GM13976 (cell line): ENCODE measurements around the gene GSTA4.
"Not testable (repeated sequence)": the region's sequence is repeated elsewhere in the genome, so short reads cannot be mapped to it uniquely, and the experiment has no call there.

ENCODE experiments used
- DNase-seq: peaks from one replicate; pipeline ENCODE4 v3.0.0; 2012; ENCODE audit warnings: low spot score
- in situ Hi-C: fragments of 300-500 bp; cut with MboI; formaldehyde crosslinking; loops from one replicate; pipeline ENCODE4 v1.12.0; 2022; ENCODE audit warnings: low sequenced_read_pairs, mixed read lengths, inconsistent platforms; ENCODE audit not compliant: unreplicated experiment
- TF ChIP-seq, protein P1 (sequence below): IDR thresholded peaks from 2 replicates; pipeline ENCODE4 v1.5.1; 2012; ENCODE audit warnings: borderline replicate concordance, mild to moderate bottlenecking; ENCODE audit not compliant: insufficient read depth; ENCODE audit errors: extremely low read depth, missing control alignments, control extremely low read depth

Gene GSTA4

DNA sequence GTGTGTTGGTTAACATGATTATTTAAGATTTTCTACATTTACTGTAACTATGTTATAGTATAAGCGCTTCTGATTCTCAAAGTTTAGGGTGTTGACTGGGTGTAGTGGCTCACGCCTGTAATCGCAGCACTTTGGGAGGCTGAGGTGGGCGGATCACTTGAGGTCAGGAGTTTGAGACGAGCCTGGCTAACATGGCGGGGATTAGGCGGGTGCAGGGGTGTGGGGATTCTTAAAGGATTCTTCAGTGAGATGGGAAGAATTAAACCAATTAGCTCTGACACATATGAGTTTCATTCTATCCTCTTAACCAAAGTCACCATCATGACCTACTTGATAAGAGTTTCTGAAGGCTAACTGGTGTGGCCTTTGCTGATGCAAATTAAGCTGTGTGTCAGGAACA lies 39.2 kb downstream of the GSTA4 start:
- in situ Hi-C loops: no loop called here
- no peak for DNase-seq
- TF ChIP-seq, protein P1, sequence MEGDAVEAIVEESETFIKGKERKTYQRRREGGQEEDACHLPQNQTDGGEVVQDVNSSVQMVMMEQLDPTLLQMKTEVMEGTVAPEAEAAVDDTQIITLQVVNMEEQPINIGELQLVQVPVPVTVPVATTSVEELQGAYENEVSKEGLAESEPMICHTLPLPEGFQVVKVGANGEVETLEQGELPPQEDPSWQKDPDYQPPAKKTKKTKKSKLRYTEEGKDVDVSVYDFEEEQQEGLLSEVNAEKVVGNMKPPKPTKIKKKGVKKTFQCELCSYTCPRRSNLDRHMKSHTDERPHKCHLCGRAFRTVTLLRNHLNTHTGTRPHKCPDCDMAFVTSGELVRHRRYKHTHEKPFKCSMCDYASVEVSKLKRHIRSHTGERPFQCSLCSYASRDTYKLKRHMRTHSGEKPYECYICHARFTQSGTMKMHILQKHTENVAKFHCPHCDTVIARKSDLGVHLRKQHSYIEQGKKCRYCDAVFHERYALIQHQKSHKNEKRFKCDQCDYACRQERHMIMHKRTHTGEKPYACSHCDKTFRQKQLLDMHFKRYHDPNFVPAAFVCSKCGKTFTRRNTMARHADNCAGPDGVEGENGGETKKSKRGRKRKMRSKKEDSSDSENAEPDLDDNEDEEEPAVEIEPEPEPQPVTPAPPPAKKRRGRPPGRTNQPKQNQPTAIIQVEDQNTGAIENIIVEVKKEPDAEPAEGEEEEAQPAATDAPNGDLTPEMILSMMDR: no peak

DNA sequence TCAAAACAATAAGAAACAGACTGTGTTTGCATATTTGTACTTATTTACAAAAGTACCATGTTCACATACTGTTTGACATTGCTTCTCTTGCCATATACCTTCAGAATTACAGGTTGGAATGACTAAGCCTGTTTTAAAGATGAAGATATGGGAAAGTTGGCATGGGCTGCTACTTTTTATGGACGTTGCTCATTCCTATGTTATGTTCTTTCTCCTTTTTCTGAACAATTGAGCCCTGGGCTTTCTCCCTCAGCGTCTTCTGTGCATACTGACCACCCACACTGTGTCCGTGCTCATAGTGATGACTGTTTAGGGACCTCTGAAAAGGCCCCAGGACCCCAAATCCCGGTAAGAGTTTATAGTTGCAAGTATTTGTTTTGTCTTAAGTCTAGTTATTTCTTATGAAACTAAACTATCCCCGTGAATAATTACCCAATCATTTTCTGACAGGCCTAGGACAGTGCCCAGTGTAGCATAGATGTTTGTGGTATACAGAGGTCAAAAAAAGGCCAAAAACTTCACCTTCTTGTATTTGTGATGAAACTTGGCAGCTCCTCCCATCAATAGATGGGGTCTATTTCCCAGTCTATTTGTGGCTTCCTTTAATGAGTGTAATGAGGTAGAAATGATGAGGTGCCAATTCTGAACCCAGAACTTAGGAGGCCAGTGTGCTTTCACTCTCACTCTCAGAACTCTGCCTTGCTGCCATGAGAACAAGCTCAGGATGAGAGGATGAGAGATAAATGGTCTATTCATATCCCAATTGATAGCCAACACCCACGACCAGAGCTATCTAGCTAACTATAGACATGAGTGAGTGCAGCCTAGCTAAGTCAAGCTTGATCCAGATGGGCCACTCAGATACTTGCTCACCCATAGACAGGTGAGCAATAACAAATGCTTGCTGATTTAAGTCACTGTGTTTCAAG lies 40.9 kb downstream of the GSTA4 start:
- TF ChIP-seq, protein P1: no peak
- in situ Hi-C loops: no loop called here
- no peak for DNase-seq

DNA sequence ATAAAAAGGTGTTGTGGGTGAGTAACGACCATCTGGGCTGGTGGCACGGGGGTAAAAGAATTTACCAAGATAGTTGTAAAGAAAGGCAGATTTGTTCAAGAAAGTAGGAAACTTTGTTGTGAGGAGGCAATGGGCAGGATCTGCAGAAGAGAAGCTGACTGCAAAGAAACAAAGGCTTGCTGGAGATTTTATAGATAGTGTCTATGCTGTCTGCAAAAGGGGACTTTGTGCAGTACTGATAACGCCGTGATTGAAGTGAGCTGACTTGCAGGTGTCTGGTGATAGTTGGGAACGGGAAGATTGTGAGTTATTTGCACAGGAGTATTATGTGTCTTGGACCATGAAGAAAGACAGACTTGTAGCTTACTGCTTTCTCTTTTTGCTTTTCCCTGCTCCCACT lies 48.8 kb downstream of the GSTA4 start:
- DNase-seq: no peak
- in situ Hi-C loops: no loop called here
- TF ChIP-seq, protein P1: no peak

DNA sequence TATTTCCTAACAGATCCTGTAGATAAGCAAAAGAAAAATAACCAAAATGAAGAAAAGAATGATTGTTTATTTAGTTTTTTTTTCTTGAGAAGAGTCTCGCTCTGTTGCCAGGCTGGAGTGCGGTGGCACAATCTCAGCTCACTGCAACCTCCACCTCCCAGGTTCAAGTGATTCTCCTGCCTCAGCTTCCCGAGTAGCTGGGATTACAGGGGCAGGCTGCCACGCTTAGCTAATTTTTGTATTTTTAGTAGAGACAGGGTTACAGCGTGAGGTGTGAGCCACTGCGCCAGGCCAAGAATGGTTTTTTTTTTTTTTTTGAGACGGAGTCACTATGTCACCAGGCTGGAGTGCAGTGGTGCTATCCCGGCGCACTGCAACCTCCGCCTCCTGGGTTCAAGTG lies 52.3 kb downstream of the GSTA4 start:
- in situ Hi-C loops, DNase-seq: not testable (repeated sequence)

DNA sequence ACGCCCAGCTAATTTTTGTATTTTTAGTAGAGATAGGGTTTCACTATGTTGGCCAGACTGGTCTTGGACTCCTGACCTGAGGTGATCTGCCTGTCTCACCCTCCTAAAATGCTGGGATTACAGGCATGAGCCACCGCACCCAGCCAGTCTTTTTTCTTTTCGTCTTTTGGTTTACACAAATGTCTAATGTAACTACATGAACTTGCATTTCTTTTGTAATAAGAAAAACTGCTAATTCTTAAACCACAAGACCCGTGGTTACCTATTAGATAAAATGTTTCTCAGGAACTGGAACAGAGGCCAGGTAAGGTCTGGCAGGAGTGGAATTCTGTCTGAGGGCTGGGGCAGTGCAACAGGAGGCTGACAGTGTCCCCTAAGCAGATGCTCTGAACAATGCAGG lies 52.9 kb downstream of the GSTA4 start:
- TF ChIP-seq, protein P1: no peak
- DNase-seq: no peak
- in situ Hi-C loops: no loop called here

DNA sequence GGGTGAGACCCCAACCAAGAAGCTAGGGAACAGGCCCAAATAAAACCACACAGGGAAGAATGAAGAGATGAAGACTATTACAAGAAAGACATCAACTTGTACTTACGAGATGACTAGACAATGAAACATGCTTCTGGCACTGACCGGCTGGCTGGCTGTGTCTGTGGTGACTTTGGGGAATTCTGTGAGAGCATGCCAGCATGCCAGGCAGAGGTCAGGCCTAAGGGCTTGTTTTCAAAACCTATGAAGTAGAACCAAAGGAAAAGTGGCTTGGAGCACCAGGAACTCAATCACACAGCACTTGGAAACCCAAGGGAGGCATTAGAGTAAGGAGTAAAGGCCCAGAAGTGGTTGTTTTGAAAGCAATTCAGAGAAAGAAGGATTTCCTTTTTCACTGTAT lies 57.2 kb downstream of the GSTA4 start:
- in situ Hi-C loops: no loop called here
- DNase-seq: no peak
- TF ChIP-seq, protein P1: no peak

DNA sequence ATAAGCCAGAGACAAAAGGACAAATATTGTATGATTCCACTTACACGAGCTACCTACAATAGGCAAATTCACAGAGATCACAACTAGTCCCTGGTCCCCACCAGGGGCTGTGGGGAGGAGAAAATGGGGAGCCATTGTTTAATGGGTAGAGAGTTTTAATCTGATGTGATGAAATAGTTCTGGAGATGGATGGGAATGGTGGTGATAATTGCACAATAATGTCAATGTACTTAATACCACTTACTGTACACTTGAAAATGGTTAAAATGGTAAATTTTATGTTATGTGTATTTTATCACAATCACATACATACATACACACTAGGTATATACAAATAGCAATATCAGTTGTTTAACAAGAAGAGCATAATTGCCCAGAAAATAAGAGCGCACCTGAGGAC lies 61.3 kb downstream of the GSTA4 start:
- TF ChIP-seq, protein P1: no peak
- DNase-seq: no peak
- in situ Hi-C loops: no loop called here
